DOHH2 (cell line): ENCODE data around the gene OR2A25.

ENCODE experiments used
- EZH2phosphoT487 ChIP-seq: fragments of 200-600 bp; sonication (generic); IDR thresholded peaks from 2 replicates; pipeline ENCODE4 v1.6.1; 2017; ENCODE audit warnings: borderline replicate concordance, mild to moderate bottlenecking, antibody characterized with exemption, low read length, moderate library complexity, mixed read lengths
- TF ChIP-seq, protein P1 (sequence below): fragments of 200-600 bp; sonication (generic); IDR thresholded peaks from one replicate; pipeline ENCODE4 v1.5.1; 2014; ENCODE audit warnings: antibody characterized with exemption, mild to moderate bottlenecking, low read depth, low read length; ENCODE audit not compliant: poor library complexity, severe bottlenecking

DNA sequence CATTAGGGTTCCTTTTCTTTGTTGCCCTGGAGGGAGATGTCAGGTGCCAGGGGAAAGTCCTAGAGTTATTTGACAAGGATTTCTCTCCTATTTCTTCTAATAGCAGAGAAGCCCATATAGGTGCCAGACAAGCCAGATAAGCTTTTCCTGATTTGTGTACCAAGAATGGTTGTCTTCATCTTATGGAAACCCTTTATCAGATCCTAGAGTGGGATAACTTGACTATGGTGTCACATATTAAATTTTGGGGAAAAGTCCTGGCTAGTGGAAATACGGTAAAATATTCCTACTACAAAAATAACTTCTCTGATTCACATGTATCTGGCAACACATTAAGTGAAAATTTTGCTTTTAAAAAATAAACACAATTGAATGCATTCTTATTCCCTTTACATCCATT, 17.6 kb downstream of the OR2A25 start:
- TF ChIP-seq, protein P1, sequence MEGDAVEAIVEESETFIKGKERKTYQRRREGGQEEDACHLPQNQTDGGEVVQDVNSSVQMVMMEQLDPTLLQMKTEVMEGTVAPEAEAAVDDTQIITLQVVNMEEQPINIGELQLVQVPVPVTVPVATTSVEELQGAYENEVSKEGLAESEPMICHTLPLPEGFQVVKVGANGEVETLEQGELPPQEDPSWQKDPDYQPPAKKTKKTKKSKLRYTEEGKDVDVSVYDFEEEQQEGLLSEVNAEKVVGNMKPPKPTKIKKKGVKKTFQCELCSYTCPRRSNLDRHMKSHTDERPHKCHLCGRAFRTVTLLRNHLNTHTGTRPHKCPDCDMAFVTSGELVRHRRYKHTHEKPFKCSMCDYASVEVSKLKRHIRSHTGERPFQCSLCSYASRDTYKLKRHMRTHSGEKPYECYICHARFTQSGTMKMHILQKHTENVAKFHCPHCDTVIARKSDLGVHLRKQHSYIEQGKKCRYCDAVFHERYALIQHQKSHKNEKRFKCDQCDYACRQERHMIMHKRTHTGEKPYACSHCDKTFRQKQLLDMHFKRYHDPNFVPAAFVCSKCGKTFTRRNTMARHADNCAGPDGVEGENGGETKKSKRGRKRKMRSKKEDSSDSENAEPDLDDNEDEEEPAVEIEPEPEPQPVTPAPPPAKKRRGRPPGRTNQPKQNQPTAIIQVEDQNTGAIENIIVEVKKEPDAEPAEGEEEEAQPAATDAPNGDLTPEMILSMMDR = no peak
- no peak for TF ChIP-seq EZH2phosphoT487
